GM10847 (cell line): ENCODE data around the gene STK33.

Experiments
- POLR2A ChIP-seq: IDR thresholded peaks from 2 replicates; pipeline ENCODE4 v1.6.1; 2011; ENCODE audit not compliant: insufficient read length; ENCODE audit errors: extremely low read depth

Gene STK33

GRCh38 chr11:8408151-8408941 is 185.7 kb downstream of the STK33 start:
- TF ChIP-seq POLR2A = no peak

GRCh38 chr11:8403310-8403709 is 190.7 kb downstream of the STK33 start:
- TF ChIP-seq POLR2A = no peak

DNA sequence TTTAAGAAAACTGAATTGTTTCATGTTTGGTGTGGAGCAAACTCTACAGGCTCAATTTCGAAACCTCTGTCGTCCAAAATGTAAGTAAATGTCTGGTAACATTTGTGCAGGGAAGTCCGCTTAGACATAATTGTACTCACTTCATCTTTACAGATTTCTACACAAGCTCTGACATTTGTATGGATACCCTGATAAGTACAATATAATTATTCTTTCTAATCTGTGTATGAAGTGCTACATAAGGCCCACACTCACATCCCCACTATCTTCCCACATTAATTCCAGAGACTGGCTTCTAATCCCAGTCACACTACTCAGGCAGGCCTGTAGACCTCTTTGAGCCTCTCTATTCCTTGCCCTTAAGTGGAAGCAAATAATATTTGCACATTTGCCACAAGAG is 201.1 kb downstream of the STK33 start:
- no peak for TF ChIP-seq POLR2A

GRCh38 chr11:8392166-8392565 is 201.9 kb downstream of the STK33 start:
- no peak for TF ChIP-seq POLR2A

DNA sequence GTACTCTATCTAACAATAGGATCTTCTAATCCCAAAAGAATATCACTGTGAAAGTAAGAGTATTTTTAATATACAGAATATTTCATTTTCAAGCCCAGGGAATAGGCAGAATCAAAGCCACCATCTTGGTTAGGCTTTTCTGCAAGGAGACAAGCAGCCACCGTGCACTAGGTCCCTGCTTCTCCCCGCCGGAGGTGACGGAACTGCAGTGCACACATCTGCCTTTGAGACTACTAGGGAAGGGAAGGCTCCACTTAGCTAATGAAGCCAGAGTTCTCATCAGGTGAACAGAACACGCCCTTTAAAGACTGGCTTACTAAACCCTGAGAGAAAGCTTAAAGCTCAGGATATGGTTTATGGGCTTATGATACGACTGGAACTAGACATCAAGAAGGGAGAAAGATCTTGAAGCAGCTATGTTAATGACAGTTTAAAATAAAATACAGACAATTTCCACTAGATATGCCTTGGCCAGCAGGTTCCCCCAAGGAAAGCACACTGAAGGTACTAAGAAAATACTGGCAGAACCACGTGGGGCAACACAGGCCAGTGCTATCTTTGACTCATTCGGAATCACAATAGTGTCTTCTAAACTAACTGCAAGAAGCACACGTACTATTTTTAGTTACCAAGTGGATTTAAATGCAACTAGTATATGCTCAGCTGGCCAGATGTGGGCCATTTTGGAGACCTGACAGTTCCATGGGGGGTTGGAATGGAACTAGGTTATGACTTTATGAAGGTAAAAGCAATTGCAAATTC is 203.0 kb downstream of the STK33 start:
- TF ChIP-seq POLR2A = no peak

- TF ChIP-seq POLR2A = no peak
Observed at GRCh38 chr11:8389029-8389996, 204.7 kb downstream of the STK33 start.

- no peak for TF ChIP-seq POLR2A
Observed at GRCh38 chr11:8387693-8388092, 206.3 kb downstream of the STK33 start.

- no peak for TF ChIP-seq POLR2A
Observed at GRCh38 chr11:8387141-8387540, 206.9 kb downstream of the STK33 start.

DNA sequence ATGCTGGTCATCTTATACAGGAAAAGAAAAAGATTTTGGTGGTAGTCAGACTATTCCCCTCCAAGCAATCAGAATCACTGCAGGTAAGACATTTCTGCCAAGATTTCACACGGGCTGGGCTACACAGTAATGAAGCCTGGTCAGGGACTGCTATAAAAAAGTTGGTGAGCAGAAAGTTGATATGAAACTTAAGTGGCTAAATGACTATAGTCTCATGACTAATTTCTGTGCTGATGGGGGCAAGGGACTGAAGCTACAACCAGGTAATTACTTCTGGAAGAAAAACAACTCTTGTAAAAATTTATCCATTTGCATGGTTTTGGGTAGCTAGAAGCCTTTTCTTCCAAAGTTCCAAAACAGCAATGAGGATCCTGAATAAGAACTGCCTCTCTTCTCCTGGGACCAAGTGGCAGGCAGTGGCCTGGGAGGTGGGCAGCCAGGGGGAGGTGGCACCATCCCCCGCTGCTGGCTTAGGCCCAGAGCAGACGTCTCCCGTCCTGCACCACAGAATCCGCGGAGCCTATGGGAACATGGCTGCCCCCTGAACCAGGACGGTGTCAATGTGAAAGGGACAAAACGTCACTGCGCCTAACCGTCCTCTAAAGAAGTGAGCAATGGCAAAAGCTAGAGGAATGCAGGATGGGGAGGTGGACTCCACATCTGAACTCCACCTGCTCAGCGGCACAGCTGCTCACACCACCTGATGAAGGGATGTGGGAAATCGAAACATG is 207.7 kb downstream of the STK33 start:
- TF ChIP-seq POLR2A = no peak

GRCh38 chr11:8384199-8384821 is 209.7 kb downstream of the STK33 start:
- TF ChIP-seq POLR2A = no peak

- TF ChIP-seq POLR2A = no peak
Observed at GRCh38 chr11:8383627-8384026, 210.4 kb downstream of the STK33 start.

DNA sequence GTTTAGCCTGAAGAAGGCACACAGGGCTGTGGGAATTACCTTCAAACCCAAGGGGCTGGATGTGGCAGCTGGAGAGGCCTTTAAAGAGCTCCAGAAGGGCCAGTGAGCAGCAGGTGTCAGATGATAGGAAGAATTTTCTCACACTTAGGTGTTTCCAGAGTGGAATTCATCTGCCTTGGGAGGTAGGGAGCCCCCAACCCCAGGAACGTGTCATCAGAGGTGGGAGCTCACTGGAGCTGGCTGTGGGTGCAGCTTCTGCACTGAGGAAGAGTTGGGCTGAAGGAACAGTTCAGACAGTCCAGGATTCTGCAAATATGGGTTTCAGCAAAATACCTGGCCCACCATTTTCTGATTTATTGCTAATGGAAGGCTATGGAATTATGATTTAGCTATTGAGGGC is 210.8 kb downstream of the STK33 start:
- no peak for TF ChIP-seq POLR2A

GRCh38 chr11:8382436-8383053 is 211.5 kb downstream of the STK33 start:
- TF ChIP-seq POLR2A = no peak
